ENCODE measurements around the gene TULP3.

TULP3 gene

DNA sequence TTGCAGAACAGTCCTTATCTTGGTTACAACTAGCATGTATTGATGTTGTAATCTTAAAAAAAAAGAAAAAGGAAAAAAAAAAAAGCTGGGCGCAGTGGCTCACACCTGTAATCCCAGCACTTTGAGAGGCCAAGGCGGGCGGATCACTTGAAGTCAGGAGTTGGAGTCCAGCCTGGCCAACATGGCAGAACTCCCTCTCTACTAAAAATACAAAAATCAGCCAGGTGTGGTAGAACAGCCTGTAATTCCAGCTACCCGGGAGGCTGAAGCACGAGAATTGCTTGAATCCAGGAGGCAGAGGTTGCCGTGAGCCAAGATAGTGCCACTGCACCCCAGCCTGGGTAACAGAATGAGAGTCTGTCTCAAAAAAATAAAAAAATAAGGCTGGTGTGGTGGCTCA is 42.9 kb downstream of the TULP3 start:
- no peak for DNase-seq

DNA sequence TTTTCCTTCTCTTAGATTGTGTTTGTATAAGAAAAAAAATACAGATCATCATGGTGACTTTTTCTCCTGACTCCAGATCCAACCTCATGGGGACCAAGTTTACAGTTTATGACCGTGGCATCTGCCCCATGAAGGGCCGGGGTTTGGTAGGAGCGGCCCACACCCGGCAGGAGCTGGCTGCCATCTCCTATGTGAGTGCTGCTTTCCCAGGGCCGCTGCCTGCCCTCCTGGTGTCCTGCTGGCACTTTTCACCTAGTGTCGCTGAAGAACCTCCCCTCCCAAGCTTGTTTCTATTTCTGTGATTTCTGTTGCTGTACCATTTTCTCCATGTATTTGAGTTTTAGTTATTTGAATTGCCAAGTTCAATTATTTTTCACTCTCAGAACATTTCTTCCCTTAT is 43.7 kb downstream of the TULP3 start:
- no peak for DNase-seq

DNA sequence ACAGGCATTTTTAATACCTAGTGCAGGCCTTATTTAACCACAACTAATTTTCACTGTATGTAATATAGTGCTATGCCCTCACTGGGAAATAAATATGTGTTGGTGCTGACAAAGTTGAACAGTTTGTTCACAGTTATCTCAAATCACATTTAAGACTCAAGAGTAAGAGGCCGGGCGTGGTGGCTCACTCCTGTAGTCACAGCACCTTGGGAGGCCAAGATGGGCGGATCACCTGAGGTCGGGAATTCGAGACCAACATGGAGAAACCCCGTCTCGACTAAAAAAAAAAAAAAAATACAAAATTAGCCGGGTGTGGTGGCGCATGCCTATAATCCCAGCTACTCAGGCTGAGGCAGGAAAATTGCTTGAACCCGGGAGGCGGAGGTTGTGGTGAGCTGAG is 45.6 kb downstream of the TULP3 start:
- no peak for DNase-seq

DNA sequence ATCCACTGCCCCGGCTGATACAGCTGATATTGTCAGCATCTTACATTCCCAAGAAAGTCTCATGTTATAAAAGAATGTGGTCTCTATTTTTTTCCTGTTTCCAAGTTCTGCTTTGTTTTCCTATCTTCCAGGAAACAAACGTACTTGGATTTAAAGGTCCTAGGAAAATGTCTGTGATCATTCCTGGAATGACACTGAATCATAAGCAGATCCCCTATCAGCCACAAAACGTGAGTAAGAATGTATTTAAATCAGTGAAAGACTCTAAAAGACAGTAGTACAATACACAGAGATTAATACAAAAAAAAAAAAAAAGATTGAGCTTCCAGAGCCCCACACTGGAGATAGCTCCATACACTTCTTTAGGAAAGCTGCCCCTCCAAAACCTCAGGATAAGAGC is 46.8 kb downstream of the TULP3 start:
- no peak for DNase-seq

DNA sequence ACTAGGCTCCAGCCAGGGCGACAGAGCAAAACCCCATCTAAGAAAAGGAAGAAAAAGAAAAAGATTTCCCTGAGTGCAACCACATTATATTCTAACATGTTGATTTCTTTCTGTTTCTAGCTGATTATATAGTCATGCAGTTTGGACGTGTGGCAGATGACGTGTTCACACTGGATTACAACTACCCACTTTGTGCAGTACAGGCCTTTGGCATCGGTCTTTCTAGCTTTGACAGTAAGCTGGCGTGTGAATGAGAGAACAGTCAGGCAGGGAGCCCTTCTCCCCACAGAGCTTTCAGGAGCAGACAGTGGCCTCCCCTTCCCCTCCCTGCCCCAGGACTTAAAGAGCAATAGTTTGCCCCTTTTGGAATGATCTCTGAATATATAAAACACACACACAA is 48.5 kb downstream of the TULP3 start:
- no peak for DNase-seq

DNA sequence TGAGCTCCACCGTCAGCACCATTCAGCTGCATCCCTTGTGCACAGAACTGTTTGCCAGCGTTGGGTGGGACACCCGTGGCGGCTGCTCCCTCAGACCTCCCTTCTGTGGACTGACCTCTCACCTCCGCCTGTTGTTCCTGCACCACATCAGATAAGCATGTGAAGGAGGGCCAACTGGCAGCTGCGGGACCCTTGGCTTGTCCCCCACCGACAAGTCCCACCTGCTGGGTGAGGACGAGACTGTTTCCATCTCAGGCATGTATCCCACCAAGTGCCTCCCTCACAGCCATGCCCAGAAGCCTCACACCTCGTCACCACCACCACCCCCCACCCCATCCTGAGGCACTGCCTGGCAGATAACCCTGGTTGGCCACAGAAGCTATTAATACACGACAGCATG is 49.9 kb downstream of the TULP3 start:
- DNase-seq = no peak

DNA sequence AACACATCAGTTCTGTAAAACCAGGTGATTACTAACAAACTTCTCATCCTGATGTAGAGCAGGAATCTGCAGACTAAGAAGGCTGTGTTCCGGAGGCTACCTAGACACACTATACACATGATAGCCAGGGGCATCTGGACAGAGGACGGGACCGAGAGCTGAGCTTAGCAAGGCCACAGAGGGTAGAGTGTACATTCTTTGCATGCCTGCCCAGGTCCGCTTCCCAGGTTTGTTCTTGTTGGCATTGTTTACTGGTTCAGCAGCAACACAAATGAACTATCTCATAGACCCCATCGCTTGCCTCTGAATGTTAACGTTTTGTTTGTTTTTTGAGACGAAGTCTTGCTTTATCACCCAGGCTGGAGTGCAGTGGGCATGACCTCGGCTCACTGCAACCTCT is 50.8 kb downstream of the TULP3 start:
- no peak for DNase-seq

DNA sequence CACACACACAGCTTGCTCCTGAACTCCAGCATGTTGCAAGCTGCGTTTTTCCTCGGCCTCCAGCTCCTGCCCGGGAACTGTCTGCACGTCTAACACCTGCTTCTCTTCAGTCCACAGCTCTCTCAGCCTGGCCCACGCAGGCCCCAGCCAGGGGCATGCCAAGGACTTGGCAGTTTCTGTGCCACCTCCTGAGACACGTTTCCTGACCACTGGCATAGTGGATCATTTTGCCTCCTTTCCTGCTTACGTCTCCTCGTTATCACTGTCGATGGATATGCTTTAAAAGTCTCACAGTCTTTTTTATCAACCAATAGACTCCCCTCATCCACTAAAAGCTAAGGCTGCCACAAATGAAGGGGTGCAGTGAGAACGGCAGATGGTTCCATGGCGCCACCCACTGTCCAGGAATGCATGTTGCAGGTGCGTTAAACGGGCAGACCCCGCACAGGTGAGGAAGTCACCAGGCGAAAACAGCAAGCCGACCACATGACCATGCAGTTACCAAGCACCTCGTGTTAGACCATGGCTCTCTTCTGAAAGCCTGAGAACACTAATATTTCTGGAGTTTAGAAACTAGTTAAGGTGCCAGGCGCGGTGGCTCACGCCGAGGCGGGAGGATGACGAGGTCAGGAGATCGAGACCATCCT is 53.8 kb downstream of the TULP3 start:
- no peak for DNase-seq

DNA sequence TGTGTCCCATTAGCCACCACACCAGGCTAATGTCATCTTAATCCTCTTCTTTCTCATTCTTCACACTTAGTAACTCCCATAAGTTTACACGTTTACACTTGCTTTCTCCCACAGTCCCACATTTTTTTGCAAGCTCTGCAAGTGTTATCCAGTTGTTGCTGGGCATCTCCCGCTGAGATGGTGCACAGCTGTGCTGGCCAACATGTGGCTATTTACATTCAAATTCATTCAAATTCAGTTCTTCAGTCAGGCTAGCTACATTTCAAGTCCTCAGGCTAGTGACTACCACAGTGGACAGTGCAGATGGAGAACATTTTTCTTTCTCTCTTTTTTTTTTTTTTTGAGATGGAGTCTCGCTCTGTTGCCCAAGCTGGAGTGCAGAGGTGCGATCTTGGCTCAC is 58.7 kb downstream of the TULP3 start:
- no peak for DNase-seq

DNA sequence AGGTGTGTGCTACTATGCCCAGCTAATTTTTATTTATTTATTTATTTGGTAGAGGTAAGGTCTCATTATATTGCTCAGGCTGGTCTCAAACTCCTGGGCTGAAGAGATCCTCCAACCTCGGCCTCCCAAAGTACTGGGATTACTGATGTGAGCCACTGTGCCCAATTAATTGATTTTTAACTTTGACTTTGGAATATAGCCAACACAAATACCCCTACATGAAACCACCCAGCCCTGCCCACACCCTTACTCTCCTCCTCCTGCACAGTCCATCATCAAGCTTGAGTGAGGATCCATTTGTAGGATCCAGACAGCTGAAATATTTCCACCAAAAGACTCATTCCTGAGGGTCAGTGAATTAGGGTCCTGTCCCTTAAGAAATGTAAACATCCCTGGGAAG is 65.2 kb downstream of the TULP3 start:
- no peak for DNase-seq

DNA sequence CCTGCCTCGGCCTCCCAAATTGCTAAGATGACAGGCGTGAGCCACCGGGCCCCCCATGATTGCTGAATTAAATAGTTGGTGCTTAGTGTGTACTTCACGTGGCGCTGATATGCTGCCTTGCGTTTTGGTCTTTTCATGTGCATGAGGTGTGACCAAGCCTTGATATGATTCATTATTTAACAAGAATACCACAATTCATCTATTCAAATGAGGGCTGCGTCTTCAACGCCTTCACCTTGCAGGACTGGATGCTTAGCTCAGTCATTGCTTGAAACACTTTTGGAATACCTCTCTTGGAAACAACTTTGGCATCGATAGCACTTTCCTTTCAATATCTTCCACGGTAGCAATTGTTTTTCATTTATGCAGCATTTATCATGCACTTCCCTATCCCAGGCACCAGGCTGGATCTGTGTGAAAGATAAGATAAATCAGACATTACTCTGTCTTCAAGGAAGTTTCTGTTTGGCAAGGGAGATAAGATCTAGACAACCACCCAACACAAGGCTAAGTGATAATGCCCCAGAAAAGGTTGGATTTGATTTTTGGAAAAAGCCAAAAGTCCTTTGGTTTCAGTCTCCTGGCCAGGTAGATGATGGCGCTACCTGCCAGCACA is 67.2 kb downstream of the TULP3 start:
- no peak for DNase-seq

DNA sequence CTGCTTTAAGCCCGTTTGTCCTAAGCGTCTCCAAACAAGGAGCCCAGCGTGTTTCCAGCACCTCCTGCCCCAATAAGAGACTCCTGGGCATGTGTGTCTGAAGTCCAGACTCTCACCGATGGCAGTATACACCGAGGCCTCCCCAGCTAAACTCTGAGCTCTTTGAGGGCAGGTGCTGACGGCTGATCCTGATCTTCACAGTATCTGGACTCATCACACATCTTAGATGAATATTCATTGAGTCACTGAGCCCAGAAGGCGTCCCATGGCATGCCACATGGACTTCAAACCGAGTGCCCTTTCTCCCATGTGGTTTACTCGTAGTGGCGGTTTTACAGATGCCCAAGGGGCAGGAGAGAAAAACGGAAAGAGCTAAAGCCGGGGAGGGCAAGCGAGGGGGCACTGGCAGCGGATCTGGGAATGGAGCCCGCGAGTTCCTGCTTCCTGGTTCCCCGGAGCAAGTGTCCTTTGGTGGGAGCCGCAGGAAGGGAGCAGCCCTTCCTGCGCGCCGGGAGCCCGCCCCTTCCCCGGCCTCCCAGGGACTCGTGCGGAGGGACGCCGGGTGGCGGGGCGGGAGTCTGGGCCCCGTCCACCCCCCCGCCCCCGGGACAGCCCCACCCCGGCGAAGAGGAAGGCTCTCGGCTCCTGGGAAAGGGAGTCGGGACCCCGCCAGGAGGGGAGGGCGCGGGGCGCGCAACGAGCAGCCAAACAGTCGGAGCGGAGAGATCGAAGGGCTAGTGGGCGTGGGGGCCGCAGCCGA is 67.9 kb downstream of the TULP3 start:
- DNase-seq = no peak

DNA sequence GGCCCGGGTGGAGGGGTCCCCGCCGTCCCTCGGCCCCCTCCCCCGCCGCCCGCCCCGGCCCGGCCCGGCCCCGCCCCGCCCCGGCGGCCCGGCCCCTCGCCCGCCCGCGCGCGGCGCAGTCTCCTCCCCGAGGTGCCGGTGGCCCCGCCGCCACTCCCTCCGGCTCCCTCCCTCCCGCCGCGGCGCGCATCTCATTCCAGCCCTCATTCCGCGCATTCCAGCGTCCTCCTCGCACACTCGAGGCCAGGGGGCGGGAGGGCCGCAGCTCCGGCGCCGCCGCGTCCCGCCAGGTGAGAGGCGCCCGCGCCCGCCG is 68.5 kb downstream of the TULP3 start, which contains the start of gene TEAD4:
TEAD4 (plus strand) TSS at position 206 of the 313 bp plus-strand sequence.
- no peak for DNase-seq

DNA sequence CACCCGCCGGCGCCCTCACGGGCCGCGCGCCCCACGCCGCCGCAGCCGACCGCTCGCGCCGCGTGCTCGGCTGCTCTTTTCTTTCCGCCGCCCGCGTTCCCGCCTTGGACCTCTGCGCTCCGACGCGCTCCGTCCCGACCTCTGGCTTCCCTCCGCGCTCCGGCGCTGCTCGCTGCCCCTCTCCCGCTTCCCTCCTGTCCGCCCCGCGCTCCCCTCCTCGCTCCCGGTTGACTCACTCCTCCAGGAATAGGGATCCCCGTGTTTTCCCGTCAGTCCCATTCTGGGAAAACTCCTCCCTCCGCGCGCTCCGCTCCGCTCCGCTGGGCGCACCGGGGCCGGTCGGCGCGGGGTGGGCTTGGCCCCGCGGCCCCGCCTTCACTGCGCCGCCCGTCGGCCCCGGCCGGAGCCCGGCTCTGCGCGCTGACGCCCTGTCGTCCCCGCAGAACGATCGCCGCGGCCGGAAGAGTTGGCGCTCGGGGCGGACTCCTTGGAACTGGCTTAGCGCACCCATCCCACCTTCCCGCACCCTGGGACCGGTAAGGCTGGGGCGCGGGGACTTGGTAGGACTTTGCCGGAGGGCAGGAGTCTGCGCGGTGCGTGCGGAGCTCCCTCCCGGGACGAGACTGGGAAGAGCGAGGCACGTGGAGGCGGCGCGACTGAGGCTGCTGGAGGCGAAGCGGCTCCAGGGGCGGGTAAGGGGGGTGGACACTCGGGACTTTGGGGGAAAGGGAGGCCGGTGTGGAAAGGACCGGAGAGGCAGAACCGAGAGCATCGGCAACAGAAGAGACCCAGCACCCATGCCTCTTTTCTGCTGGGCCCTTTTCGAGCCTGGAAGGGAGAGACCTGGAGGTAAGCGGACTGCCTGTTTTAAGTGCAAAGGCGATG is 69.1 kb downstream of the TULP3 start:
- no peak for DNase-seq

DNA sequence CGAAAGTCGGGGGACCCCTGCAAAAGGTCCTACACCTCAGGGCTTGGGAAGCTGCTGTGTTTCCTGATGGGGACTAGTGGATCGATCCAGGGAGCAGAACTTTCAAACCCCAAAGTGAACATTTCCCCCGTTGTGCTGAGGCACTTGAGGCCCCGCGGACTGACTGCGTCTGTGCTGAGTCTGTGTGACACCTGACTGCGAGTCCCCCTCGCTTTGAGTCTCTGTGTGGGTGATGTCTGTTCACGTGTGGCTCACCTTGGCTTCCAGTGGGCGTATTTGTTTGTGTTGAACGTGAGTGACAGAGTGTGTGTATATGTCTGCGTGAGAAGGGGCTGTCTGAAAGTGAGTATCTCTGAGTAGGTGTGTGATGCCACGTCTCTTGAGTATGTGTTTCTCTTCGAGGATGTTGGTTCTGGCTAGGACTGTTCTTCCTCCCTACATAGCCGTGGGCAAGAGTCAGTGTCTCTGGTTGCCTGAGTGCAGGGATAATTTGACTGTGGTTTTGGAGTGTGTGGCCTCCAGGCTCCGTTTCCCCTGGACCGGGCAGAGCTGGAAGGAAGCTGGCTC is 69.8 kb downstream of the TULP3 start:
- DNase-seq = no peak

DNA sequence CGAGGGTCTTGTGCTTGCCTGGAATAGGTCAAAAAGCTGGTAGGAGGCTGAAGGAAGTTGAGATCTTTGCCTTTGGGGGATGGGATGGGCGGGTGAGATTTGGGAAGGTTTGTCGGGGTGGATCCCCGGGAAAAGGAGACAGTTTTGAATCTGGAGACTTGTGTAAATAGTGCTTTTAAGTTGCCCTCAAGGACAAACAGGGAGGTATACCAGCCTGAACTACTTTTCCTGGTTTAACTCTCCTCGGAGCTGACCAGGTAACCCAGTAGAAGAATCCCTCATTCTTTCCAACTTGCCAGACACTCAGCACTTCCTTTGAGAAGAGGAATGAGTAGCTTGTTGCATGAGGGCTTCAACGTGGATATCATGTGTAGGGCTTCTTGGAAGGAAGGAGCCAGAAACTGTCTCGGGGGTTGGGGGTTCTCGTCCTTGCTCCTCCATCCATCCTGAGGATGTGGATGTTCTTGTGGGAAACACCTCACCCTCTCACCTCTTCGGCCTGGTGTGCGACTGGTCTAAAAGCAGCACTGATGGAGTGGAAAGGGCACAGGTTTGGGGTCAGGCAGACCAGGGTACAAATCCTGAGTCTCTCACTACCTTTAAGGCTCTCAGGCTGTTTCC is 70.4 kb downstream of the TULP3 start:
- no peak for DNase-seq

DNA sequence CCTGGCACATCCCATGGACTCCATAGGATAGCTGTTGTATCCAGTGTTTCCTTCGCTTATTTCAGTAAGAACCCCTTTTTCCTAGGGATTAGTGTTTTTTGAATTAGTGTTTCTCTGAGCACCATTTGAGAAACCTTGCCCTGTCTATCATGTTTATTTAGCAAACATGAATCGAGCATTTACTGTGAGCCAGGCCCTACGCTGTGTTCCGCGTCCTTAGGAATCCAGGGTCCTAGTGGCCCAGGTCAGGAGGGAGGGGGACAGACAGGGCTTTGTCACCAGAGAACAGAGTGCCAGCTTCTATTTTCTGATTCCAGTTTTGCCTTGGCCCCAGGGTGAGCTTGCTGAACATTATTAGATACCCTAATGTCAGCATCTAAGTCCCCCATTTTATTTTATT is 71.0 kb downstream of the TULP3 start:
- no peak for DNase-seq

DNA sequence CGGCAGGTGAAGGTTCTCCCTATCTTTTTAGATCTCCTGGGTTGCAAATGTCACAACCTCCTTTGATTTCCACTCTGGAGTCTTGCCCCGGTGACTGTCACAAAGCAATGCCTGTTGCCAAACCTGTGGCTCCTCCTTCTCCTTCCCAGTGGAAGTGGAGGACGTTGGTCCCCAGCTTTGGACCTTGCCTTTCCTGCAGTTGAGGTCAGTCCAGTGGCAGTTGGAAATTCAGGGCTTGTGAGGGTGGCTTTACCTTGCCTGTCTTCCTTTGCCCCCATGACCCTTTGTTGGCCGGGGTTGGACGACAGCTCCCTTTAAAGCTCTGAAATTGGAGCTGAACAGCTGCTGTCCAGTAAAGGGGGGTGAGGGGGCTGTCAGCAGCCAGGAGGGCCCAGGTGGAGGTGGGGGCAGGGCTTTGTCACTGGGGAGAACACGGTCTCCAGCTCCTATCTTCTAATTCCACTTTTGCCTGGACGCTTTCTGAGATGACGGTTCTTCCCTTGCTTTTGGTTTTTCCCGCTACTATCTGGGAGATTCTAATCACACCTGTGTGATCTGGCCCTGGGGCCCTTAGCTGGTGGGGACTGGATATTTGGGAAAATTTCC is 72.6 kb downstream of the TULP3 start:
- no peak for DNase-seq

DNA sequence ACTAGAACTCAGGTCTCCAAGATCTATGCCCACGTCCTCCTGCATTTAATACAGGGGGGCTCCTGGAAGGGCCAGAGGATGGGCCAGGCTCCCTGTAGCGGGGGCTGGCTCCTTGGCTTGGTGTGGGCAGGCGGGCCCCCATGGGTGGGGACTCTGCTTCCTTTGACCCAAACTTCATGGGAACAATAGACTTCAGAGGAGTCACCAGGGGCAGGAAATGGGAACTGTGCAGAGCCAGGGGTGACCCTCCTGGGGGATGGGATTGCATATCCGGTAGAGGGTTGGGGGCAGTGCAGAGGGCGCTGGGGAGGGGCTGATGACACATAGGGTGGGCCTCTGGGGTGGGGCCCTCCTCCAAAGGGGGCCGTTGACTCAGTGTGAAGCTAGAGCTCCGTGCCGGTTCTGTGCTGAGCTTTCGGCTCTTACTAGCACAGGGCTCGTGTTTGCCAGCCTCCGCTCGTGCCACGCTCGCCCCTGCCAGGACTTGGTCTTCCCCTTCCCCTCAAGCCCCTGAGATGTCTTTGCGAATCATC is 73.1 kb downstream of the TULP3 start:
- DNase-seq = no peak

DNA sequence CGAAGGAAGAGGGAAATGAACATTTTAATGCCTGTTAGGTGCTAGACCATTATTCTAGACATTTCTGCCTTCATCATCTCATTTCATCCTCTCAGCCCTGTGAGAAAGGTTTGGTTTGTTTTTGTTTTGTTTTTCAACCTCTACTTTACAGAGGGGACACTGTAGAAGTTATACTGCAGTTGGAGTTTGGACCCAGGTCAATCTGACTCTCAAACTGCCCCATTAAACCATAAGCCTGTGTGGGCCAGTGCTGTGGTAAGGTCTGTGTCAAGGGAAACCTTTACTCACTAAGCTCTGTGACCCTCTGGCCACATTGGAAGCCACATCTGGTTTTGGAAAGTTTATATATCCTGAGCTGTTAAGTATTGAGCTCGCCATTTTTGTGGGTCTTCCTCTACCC is 77.0 kb downstream of the TULP3 start:
- no peak for DNase-seq

DNA sequence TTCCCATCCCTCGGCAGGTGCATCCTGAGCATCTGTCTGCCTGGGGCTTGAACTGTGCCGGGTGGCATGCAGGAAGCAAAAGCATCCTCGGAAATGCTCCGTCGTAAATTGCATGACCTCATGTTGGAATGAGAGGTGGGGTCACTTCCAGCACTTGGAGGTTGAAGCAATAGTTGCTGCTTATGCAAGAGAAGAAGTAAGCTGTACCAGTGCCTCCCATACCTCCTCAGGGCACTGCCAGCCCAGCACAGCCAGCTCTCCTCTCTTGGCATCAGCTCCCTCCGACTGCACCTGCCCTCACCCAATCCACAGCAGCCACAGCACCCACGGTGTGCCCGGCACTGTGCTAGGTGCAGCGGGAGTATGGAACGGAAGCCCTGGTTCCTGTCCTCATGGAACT is 80.1 kb downstream of the TULP3 start:
- DNase-seq = no peak

DNA sequence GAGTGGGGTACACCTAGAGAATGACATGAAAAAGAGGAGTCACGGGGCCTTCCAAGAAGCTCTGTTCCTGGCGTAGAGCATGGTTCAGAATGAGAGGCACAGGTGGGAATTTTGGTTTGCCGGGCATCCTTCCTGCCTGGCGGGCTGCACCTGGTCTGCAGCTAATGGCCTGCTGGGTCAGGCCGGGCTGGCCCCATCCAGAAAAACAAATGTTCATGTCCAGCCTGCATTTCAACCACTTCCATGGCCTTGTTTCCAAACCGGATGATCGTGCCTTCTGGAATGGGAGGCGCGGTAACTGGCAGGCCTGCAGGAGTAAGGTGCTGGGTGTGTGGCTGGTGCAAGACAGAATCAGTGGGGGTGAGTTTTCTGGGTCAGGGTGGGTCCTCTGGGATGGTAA is 82.9 kb downstream of the TULP3 start:
- DNase-seq = no peak
